NCI-H524 (cell line): Measurements from ENCODE around the gene MAP2.

Experiments
- DNase-seq, 2 experiments: peaks; one replicate each; lab custom pipeline; 2025; lab: John Stamatoyannopoulos, UW

The MAP2 gene

DNA sequence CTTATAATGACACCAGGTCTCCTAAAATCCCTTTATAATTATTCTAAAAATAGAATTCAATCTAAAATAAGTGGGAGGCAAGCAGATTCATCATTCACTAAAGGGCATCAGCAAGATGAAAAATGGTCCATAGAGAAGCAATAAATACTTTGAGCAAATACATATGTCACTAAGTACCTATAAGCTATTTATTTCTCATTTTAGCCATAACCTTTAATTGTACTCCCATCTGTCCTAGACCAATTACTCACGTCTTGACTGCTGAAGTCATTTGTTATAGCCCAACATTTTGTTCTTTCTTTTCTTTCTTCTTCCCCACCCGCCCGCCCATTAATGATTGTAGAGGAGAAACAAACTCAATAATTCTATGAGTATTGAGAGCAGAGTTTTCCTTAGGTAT lies 105.7 kb downstream of the MAP2 start:
- DNase-seq: peak in 1 of 2 experiments; percentile 57

DNA sequence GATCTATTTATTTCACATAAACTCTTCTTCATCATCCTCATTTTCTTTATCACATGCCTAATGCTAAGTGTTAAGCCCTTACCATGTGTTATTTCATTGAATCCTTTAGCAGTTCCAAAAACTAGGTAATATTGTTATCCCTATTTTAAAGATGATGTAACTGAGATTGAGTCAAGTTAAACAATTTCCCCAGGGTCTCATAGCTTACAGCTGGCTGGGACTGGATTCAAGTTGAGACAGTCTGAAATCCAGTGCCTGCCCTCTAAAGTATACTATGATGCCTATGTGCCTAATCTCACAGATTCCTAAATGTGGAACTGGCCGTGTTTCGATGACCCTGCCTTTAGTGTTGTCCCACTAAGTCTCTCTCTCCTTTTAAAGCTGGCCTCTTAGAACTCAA lies 108.5 kb downstream of the MAP2 start:
- DNase-seq: no peak

DNA sequence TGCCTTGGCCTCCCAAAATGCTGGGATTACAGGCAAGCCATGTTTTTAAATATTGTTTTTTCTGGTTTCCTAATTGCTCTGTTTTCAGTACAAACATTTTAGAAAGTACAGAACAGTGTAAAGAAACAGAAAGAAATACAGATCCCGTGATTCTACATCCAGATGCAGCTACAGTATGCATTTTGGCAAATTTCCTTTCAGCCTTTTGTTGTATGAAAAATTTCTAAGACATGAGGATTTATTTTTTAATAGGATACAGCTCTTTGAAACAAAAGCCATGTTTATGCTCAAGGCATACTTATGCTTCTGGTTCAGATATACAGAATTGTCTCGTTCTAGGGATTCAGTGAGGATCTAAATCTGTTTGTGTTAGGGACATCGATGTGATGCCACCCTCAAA lies 109.5 kb downstream of the MAP2 start:
- no peak for DNase-seq

DNA sequence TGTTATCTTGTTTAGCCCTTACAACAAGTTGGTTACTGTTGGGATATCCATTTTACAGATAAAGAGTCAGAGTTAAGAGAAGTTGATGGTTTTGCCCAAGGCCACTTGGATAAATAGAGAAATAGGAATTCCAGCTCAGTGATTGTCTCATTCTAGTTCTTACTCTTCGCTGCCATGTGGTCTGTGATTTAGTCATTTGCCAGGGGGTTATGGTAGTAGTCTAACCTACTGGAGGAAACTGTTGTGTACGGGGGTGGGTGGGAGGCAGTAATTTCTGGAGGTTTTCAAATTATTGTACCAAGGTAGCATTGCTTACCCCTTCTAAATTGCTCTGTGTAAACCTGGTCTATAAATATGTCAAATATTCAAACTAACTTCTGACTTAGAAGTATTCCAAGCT lies 110.4 kb downstream of the MAP2 start:
- no peak for DNase-seq

DNA sequence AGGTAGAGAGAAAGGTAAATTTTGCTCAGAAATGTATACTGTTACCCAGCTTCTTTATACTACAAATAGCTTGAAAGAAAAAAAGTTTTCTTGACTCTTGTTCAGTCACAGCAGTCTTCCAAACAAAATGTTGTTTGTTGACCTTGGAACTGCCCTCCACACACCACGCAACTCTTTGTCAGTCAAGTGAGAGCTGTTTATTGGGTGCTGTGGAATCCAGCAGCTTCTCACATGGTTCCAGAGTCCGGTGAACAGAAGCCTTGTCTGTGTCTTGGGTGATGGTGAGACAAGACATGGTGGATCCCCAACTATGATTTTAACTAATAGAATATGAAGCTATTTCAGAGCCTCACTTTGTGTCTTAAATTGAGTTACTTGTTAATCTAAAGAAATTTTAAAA lies 112.5 kb downstream of the MAP2 start:
- no peak for DNase-seq

DNA sequence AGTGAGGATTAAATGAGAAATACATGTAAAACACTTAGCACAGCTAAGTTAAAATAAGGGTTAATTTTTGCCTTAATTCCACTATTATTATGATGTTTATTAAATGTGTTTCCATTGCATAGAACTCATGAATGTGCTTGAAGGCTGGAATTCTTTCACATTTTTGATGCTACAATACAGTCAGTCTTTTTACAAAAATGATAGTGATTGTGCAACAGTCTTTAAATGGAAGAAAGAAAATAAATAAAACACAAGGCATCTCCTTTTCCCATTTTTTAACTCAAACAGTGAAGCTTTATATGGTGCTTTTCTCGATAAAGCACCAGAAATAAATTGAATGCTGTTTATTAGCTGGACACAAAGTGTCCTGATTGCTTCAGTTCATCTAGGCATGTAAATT lies 123.9 kb downstream of the MAP2 start:
- DNase-seq: no peak

DNA sequence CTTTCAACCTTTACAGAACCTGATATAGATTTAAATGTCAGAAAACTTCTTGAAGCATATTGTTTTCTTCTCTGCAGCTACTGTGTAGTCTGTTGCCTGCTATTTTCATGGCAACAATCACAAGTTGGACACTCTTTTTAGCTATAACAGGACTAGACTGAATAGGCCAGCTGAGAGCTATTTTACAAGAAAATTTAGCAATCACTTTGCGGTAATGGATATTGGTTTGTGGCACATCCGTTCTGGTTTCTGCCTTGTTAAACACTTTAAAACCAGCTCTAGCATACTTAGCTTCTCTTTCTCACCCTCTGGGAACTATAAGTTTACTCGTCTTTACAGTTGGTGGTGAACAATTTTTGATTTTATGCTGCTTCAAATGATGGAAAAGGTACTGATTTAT lies 125.7 kb downstream of the MAP2 start:
- DNase-seq: no peak

DNA sequence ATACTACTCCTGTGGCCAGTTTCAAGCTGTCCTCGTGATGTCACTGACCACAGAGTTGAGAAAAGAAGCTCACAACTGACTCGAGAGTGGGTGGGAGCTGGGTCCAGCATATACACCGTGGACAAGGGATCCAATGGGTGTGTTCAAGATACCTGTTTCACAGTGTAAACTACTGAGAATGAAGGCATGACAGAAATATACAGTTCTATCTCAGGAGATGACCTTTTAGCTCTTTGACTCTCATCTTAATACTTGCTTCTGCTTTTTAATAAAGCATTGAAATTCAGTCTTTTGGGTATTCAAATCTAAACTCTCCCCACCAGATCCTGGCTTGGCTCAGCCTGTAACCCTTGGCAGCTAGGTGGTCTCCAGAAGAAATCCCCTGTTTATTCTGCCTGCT lies 130.1 kb downstream of the MAP2 start:
- DNase-seq: no peak

DNA sequence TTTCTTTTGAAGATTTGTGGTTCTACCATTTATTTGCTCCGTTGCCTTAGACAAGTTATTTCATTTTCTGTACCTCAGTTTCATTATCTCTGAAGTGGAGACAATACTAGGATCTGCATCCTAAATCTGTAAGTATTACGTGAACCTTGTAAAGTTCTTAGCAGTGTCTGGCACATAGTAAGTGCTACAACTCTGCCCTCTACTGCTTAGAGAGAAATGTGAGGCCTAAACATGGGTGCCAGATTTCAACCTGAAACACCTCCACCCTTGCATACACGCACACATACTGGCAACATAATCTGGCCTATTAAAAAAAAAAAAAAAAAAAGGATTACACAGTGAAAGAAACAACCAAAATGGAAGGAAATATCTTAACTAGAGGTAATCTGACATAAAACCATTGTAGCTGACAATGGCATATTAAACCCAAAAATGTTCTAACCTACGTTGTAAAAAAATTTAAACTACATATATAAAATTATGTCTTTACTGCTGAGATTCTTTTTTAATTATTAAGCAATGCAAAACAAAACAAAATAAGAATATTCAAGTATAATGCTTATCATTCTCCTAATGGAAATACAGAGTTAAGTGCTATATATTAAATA lies 132.6 kb downstream of the MAP2 start:
- DNase-seq: peak in 1 of 2 experiments; percentile 78

DNA sequence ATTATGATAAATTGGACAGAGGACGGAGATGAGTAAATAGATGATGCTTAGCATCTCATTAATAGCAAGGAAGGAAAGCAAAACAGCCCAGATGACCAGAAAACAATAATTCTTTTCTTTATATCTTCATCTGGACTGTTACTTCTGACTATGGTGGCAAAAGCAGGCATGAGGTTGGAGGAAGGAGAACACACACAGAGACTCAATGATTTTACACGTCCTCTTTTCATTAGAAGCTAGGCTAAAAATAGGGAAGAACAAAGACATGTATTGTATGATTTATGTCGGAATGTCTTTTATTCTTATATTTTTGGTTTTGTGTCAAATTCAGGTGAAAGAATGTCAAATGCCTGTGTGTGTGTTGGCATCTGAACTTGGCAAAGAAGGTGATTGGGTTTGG lies 137.1 kb downstream of the MAP2 start:
- DNase-seq: no peak

DNA sequence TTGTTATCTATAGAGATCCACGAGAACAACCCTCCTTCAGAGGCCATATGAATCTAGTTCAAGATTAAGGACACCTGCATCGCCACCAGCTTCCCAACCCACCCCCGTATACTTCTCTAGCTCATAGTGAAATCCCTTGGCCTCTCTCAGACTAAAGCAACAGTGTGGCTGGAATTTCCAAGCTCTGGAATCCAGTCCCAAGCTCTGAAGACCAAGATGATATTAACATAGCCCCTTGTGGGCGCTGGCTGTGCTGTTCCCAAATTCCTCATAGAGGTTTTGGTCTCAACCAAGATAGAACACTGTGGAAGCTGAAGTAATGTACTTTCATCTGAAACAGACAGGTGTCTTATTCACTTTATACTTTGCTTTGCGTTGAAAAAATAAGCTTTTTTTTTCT lies 139.6 kb downstream of the MAP2 start:
- DNase-seq: no peak

DNA sequence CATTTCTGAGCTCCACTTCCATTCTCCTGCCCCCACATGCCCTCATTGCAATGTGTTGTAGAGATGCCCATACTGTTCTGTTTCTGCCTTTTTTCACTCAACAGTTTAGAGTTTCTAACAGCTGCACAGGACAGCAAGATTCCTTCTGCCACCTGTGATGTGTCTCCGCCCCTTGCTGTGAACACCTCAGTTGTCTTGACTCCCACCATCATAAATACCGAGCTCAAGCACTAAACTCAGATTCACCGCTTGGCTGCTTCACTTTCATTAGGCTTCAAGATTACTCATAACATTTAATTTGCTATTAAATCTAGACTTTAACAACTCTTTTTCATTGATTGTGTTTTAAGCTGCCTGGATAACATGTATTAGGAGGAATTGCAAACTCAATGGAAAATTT lies 141.0 kb downstream of the MAP2 start:
- no peak for DNase-seq

DNA sequence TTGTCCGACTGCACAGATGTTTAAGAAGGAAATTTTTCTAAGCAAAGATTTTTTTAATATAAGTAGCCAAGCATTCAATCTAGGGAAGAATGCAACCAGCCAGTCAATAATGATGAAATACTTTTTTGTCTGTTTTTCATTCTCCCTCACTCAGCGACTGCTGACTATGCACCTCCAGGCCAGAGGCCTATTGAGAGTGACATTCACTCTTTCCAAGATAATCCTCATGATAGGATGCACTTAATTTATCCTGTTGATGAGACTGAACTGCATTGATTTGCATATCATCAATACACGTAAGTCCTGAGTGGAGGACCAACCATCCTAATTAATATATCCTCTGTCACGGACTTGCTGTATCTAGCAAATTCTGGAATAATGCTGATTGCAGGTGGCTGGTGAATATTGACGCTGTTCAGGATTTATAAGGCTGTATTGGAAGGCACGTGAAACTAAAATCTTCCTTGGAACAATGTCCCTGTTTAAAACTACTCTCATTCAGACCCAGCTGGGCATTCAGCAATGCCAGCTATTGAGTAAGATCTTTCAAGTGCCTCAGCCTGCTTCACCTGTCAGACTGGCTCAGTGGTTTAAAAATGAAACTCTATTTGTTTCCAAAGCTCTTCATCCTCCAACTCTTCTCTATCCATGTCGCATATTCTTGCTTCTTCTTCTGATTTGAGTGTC lies 142.2 kb downstream of the MAP2 start:
- DNase-seq: no peak

DNA sequence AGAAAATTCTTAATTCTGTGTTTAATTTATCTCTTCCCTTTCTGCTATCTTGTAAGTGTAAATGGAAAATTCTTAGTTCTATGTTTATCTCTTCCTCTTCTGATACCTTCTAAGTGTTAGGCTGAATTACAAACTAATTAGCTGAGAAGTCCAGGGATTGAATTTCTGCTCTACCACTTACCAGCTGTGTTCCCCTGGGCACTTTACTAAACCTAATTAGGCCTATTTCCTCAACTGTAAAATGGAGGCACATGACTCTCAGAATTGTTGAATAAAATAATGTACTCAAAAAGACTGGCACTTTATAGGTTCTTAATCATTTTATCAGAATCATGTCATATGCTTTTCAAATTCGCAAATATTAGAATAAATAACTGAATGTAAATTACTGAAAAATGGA lies 146.3 kb downstream of the MAP2 start:
- DNase-seq: peak; percentile 34 to 71

DNA sequence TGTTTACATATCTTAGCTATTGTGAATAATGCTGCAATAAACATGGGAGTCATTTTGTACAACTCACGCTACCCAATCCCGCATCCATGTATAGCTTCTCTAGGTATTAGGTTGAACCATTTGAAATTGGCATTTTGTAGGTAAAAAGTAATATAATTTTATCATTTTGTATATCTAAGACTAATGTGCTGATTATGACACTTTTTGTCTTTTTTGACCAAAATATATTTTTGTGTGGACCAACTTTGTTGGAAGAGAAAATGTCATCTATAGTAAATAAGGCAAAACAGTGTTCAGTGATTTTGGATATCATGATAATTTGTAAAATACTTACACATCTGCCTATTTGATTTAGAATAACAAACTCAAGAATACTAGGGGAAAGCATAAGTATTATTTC lies 150.7 kb downstream of the MAP2 start:
- DNase-seq: no peak

DNA sequence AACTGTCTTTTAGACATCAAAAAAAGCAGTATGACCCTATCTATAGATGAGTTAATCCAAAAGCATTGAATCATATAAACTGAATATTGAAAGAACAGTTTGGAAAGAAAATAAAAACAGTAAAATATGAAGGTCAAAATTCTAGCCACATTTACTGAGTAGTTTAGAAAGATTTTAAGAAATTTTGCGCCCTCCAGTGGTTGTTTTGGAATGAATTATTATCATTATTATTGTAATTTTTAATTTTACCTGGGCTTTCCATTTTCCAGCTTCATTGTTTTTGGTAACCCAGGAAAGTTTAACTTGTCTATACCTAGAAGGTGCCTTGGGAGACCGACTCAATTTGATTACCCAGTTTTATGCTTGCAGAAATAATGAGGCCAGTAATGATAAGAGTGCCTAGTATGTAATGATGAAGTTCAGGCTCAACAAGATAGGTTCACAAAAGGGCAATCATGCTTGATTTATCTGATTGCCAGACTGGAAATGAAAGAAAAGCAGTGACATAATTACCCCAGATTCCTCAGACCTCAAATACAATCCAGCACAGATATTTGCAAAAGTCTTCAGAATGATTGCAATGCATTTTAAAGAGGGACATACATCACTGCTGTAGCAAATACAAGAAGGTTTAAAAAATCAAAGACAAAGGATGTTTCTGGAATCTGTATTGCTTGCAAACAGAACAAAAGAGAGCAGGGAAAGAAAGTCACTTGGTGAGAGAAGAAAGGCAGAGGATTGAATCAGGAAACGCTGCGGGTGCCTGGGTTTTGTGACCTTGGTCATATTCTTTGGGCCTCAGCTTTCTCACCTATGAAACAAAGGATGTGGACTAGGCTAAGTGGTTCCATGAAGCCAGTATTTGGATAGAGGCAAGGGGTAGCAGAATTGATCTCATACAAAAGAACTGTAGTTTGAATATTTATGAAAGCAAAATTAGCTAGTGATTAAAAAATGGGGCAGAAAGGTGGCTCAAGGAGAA lies 153.8 kb downstream of the MAP2 start:
- peak in 1 of 2 experiments; percentile 18 for DNase-seq

DNA sequence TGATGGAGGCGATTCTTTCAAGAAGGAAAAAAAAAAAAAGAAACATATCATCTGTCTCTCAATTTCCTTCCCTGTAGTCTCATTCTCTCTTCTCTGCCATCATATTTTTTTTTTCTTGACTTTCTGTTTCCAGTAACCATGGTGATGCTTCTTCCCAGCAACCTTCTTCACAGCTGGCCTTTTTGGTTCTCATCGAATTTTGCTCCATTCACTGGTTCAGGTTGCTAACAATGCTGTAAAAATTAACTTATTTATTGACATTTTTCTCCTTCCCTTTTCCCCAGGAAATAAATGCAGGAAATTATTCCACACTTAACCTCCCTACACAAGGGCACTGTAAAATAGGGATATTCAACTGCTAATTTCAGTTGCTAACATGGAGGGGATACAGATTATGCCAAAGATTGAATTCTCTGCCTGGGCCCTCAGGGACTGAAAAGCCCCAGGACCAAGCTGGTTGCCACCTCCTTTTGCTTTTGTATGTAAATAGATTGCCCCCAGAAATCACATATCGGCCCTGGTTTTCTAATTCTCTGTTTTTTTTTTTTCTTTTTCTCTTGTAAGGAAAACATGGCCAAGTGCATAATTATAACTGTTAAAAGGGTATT lies 154.7 kb downstream of the MAP2 start:
- peak in 1 of 2 experiments; percentile 12 for DNase-seq

DNA sequence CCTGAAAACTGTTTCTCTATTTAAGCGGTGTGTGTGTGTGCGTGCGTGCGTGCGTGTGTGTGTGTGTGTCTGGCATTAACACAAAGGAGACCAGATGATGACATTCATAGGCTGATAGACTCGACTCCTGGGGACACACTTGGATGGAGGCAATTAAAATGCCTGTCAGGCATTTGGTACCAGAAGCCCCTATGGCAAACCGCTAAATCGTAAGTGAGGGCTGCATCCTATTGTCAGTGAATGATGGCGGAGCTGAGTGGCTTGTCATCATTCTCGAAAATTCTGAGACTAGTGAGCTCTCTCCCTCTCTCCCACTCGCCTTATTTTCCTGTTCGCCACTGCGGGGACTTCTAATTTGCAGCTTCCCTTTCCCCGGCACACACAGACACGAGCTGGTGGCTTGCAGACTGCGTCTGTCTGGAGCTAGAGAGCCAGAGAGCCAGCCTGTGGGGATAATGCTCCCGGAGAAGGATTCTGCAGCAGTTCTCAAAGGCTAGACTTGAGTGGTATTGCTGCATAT lies 155.4 kb downstream of the MAP2 start:
- DNase-seq: peak; percentile 74 to 95

DNA sequence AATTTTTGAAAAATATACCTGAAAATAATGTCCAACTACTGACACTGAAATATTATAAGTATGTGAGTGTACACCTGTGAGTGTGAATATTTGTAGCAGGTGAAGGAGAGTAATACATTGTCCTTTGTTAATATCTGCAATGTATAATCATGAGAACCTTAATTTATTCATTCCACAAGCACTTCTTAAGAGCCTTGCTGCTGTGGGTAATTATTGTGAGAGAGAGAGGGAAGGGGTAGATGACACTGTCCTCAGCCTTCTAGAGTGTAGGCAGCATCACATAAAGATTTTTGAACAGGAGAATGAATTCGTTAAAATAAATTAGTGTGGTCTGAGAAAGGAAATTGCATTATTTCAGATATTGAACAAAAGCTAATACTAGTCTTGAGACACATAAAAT lies 157.2 kb downstream of the MAP2 start:
- peak; percentile 30 to 73 for DNase-seq

DNA sequence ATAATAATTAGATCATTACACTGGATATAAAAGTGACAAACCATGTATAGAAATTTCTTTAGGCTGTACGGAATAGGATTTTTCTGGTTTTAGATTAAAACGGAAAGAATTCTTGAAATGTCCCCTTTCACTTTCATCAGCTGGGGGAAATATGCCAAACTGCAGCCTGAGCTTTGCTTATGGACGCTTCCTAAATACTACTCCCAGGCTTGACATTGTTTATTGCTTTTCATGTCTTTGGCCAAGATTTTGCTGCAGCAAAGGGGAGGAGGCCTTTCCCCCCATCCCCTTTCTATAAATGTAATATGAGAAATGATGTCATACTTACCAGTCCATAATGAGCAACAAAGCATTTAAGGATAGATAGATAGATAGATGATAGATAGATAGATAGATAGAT lies 158.4 kb downstream of the MAP2 start:
- no peak for DNase-seq

DNA sequence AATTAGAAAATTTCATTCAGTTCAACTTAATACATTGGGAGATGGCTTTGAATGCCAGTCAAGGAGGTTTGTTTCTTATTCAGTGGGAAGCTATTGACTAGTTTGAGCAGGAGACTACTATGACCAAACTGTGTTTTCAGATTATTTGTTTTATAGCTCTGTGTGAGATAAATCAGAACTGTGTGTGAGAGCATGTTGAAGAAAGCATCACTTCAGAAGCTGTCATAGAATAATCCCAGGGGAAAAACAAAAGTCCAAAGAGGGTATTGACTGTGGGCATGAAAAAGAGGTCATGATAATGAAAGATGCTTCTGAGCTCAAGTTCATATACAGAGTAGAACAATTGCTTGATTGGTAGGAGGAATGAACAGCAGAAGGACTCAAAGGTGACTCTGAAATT lies 160.6 kb downstream of the MAP2 start:
- no peak for DNase-seq

DNA sequence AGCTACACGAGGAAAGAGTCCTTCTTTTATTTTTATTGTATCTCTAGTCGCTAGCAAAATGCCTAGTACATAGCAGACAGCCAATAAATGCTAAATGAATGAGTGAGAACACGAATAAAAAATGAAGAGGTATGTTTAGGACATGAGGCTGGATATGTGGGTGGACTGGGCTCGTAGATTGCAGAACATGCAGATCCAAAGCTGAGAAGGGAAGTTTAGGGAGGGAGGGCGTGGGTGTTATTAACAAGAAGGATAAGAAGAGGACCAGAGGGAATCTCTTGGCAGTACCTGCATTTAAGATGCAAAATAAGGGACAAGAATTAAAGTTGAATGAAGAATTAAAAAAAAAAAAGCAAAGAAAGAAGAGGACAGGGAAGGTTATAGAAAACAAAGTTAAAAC lies 161.1 kb downstream of the MAP2 start:
- no peak for DNase-seq
